HTR-8/SVneo (cell line): ENCODE measurements around the gene MAPK11.

Experiments used
- DNase-seq: peaks from one replicate; pipeline ENCODE4 v3.0.0; 2011; ENCODE audit warnings: low spot score, mixed read lengths; ENCODE audit not compliant: insufficient read length
- FAIRE-seq: peaks from 2 replicates; lab custom pipeline; 2011; peaks lifted over from hg19 to GRCh38; lab: Jason Lieb, UNC

The MAPK11 gene

DNA sequence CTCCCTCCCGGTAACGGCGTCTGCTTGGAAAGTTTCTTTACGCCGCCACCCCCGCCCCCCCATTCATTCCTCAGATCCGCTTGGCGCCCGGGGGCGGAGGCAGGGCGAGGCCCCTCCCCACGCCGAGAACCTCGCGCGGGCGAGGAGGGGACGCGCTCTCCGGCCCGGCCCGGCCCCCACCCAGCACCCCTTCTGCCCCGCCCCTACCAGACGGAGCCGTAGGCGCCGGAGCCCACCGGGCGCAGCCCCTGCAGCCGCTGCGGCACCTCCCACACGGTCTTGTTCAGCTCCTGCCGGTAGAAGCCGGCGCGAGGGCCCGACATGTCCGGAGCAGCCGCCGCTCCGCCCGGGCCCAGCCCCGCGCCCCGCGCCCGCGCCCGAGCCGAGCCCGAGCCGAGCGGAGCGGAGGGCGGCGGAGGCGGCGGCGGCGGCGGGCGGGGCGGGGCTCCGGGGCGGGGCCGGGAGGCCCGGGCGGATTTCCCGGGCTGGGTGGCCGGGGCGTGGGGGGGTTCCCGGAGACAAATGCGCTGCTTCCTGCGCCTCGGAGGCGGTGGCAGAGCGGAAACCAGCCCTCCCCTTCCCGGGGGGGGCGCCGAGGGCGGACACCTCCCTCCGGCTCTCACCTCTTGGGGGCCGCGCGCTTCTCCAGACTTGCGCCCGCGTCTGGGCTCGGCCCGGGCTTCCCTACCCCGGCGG, at the start of gene MAPK11:
Gene MAPK11 (minus strand): TSS at position 411 of the 696 bp plus-strand sequence. CDS start 88 bp downstream, at position 323.
- FAIRE-seq (no peak), DNase-seq (no peak)

DNA sequence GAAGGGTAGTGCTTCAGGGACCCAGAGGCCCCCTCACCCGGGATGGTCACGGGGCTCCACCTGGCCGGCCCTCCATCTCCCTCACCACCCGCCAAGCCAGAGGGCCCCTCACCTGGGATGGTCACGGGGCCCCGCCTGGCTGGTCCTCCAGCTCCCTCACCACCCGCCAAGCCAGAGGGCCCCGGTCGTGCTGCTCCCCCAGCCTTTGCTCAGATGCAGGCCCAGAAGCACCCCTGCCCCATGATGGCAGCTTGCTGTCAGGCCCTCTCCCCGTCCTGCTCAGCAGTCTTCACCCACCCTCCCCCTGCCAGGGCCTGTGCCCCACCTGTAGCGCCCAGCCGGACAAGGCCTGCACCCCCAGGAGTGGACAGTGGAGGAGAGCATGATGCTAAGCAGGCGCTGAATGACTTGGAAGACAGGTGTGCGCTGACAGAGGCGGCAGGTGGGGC, 49.3 kb upstream of the MAPK11 start:
- no peak for FAIRE-seq
- no peak for DNase-seq

GRCh38 chr22:50318698-50319411, 48.7 kb upstream of the MAPK11 start:
- DNase-seq, result no peak

GRCh38 chr22:50318356-50318697, 48.1 kb upstream of the MAPK11 start:
- DNase-seq (no peak), FAIRE-seq (no peak)

More at GRCh38 chr22:50318698-50319411, 48.7 kb upstream of the MAPK11 start:
- FAIRE-seq, result no peak

DNA sequence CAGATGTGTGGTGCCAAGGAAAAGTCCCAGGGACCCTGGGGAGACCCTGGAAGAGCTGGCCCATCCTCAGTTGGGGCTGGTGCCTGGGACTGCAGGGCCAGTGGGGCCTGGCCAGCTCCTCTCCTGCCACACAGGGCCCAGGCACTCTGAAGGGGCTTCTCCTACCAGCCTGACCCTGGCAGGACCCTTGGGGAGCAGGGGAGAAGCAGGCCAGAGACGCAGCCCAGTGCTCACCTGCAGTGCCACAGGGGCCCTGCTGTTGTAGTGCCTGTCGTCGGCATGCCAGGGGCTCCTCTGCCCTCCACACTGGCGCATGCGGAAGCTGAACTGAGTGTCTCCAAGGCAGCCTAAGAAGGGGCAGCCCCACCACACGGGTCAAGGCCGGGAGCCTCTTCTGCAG, 47.5 kb upstream of the MAPK11 start:
- DNase-seq (no peak), FAIRE-seq (no peak)

DNA sequence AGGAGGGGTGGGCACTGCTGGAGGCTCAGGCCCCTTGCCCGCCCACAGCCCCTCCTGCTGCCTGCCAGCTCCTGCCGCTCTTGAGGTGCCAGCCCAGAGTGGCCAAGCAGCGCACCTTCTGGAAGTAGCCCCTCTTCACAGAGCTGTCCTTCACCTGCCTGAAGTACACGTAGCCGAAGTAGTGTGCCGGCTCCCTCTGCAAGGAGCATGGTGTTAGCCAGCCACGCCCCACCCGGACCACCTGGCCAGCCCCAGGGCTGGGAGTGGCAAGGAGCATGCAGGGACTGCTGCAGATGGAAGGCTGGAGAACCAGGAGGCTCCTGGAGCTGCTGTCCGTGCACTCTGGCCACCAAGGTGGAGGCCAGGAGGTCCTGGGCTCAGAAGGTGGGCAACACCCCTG, 47.0 kb upstream of the MAPK11 start:
- FAIRE-seq (no peak), DNase-seq (no peak)

DNA sequence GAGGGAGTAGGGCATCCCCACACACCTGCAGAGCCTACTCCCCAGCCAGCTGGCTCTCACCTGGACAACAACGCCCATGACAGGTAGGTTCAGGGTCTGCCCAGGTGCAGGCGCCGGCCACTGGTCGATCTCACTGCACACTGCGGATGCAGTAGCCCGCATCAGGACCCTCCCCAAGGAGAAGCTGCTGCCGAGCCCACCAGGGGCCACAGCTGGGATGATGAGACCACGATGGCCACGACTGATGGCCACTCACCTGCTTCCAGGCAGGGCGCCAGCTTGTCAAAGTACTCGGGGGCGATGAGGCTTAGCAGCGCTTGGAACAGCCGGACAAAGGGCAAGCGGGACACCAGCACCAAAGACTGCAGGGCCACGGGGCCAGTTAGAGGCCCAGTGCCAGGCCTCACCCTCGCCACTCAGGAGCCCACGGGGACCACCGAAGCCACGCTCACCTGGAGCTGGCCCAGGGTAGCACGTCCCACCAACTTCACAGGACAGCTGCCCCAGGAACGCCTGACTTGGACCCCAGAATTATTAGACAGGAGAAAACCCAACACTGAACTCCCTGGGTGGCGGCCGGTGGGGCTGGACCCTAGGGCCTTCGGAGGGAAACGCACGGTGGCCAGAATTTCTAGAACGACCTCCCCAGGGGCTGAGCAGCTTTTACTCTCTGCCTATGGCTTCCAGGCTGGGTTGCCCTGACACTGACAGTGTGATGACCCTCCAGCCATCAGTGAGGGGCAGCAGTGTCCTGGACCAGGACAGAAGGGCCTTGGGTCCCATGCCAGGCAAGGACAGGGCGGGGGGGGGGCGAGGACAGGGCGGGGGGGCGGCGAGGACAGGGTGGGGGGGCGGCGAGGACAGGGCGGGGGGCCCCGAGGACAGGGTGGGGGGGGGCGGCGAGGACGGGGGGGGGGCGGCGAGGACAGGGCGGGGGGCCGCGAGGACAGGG, 46.2 kb upstream of the MAPK11 start:
- FAIRE-seq (no peak), DNase-seq (no peak)

DNA sequence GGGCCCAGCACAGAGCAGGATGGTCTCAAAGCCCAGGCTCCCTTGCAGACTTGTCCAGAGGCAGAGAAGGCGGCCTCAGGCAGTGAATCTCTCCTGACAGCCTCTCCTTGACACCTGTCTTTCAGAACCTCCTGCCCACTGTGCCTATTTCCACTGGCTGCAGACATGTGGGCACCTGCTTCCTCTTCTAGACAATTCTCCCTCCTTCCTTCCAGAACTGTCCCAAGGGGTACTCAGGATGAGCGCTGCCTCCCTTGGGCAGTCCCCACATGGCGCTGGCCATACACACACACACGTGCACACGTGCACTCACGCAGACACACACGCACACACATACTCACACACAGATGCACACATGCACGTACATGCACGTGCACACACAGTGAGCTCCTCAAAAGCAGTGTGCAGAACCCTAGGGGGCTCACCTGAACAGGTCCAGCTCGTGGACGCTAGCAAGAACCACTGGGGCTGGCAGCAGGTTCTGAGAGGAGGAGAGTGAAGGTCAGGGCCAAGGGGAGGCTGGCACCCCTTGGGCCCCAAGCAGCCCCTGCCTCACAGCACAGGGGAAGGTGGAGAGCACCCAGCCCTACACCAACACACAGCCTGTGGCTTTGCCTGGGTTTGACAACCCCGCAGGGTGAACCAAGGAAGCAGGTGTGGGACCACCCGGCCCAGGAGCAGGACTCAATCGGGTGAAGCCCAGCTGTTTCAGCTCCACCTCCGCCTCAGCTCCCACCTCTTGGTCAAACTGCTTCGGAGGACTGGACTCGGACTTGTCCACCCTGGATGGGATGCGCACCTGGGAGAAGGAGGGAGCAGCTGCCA, 45.3 kb upstream of the MAPK11 start:
- no peak for DNase-seq
- FAIRE-seq, result no peak

DNA sequence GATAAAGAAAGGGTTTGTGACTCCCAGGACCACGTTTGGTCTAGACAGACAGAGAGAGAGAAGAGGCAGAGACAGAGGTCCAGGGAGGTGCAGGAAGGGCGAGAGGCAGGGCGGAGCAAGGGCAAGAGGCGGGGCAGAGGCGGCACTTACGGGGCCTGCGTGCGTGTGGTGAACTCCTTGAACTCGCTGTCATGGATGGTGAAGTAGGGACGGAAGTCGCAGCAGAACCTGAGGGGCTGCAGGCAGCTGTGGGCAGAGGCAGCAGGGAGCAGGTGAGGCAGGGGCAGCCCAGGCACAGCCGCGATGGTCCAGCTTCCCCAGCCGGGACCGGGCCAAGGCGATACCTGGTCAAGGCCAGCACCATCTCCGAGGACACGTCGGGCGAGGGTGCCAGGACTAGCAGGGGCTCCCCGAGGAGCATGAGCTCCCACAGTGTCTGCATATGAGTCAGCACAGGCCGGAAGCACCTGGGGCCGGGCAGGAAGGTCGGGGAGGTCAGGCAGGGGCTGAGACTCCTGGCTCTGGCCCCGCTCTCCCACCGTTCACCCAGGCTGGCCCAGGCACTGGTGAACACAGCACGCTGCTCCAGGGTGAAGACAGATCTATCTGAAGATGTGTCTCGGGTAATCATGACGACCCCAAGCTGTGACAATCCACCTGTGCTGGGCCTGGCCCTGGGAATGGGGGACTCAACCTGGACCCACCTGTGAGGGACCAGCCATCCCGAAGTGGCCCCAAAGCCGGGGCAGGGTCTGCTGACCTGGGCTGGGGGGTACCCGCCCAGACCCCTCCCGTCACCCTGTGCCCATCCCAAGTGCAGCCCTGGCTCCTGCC, 44.5 kb upstream of the MAPK11 start:
- DNase-seq, result no peak
- FAIRE-seq, result no peak

GRCh38 chr22:50314081-50314454, 43.9 kb upstream of the MAPK11 start:
- no peak for FAIRE-seq
- no peak for DNase-seq

GRCh38 chr22:50313600-50313999, 43.4 kb upstream of the MAPK11 start:
- FAIRE-seq, result no peak
- no peak for DNase-seq

GRCh38 chr22:50313021-50313420, 42.8 kb upstream of the MAPK11 start:
- DNase-seq (no peak), FAIRE-seq (no peak)

DNA sequence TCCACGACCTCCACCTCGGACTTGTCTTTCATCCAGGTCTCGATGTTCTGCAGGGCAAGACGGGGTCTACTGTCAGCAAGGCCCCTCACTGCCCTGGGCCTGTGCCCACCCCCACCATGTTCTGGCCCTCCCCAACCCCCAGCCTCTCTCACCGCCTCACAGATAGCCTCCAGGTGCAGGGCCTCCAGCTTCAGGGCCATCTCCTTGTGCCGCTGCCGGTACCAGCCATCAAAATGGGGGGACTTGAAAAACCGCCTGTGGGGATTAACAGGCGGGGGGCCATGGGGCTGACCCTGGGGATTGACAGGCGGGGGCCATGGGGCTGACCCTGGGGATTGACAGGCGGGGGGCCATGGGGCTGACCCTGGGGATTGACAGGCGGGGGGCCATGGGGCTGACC, 42.2 kb upstream of the MAPK11 start:
- no peak for DNase-seq
- FAIRE-seq, result no peak

DNA sequence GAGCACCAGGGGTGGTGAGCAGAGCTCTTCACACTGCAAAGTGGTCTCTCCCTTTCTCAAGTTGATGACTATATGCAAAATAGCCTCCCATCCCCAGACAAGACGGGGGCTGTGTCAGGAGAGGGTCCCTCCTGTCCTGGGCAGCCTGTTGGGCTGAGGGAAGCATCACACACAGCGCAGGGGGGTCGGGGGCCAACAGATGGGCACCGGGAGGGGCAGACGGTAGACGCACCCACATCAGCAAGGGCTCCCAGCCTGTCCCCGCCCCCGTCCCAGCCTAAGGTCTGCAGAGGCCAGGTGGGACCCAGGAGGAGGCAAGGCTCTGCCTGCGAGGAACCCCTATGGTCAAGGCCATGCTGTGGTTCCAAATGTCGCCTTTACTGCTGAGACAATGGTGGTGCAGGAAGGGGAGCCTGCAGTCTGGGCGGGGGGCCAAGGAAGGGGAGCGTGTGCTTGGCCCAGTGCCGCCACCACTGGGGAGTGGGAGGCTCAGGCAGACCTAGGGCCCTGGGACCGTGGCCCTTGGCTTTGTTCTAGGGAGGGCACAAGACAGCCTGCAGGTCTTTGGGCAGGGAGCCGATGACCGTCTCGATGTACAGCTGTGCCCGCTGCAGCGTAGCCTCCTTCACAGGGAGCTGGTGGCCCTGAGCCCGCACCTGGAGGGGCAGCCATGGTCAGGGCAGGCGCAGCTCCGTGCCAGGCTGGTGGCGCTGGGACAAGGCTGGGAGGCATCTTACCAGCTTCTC, 41.6 kb upstream of the MAPK11 start:
- DNase-seq (no peak), FAIRE-seq (no peak)

- DNase-seq, result no peak
- FAIRE-seq, result no peak
These were observed 40.8 kb upstream of the MAPK11 start for GRCh38 chr22:50310949-50311444.

DNA sequence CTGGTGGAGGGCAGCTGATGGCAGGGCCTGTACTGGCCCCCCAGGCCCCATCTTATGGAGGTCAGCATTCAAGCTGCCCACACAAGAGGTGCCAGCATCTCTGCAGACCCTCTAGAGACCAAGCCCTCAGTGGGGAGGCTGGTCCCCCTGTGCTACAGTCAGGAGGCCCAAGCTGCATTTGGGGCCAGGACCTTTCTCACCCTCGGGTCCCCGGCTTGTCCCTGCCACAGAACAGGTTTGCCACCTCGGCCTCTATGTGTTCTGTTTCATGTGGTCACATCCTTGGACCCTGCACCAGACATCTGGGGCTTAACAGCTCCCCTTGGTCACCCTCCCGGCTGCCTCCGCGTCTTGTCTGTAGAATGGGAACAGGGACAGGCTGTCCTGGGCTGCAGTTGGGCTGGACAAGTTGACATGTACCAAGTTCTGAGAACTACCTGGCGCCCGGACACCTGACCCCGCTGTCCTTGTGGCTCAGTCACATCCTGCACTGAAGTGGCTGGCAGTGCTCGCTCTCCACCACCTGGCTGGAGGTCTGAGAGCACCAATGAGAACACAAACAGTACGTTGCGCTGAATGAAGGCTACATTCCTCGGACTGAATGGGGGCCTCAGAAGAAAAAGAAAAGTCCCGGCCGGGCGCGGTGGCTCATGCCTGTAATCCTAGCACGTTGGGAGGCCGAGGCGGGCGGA, 40.0 kb upstream of the MAPK11 start:
- FAIRE-seq, result no peak

DNA sequence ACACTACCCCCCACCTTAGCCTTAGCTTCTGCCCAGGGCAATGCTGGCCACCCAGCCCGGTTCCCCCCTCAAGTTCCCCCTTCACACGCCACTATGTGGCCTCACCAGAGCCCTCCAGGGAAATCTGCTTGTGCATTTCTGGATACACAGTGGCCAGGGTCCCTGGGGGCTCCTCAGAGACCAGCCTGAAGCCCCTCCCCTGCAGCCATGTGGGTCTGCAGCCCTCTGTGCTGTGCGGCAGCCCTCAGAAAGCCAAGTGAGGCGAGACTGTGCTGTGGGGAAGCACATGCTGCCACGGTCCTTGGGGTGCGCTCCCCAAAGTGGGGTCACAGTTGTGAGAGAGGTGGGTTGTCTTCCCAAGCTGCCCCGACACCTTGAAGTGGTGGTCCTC, 39.4 kb upstream of the MAPK11 start:
- DNase-seq (no peak), FAIRE-seq (no peak)

More for the DNA sequence above, 40.0 kb upstream of the MAPK11 start:
- no peak for DNase-seq
